Measurements from ENCODE around the gene SLX4IP.
"Not testable (repeated sequence)": the region's sequence is repeated elsewhere in the genome, so short reads cannot be mapped to it uniquely, and the experiment has no call there.

- not testable (repeated sequence) for TF ChIP-seq POLR2A, CTCF (IDR thresholded peaks at IDR 0.05)
Measured at GRCh38 chr20:10417218-10417617, 17.9 kb upstream of the SLX4IP start.

All from adrenal gland (tissue), 5 donors.